ENCODE results near the gene B4GALT6. TPM values are rescaled to one million over a fixed set of nuclear protein-coding genes. Genes with fewer than 3 reads are reported as not detected.

B4GALT6 gene
- total RNA-seq, 1 experiment from 2014 or later: 16.1 TPM

GRCh38 chr18:31678425-31678824, 6.0 kb downstream of the B4GALT6 start:
- CTCF ChIA-PET: no interaction called here
- POLR2A ChIA-PET: interaction anchor here (0.7 kb wide), 1 partner anchor 10 kb away, joined by 3 read pairs; no protein-coding TSS in a partner anchor

GRCh38 chr18:31677592-31677991, 6.8 kb downstream of the B4GALT6 start:
- H3K4me1 ChIP-seq (ENCODE audit: control insufficient read depth in 1 of 2, insufficient read depth in 2 of 2, low read length in 2 of 2): peaks cover 20 to 50% of the 10 kb centered on the region in 2 experiments
- ChIA-PET CTCF (interaction anchor here (0.6 kb wide), 1 partner anchor 114 kb away, joined by 3 read pairs; no protein-coding TSS in a partner anchor), RAD21 (ENCODE audit: low non-redundant PET in 1 of 2, low total read pairs in 2 of 2, uncharacterized antibody in 2 of 2, unreplicated experiment in 2 of 2) (no interaction called here), POLR2A (interaction anchor here (0.8 kb wide), 1 partner anchor 10 kb away, joined by 3 read pairs; no protein-coding TSS in a partner anchor)
- no peaks in the 10 kb centered on the region for H3K36me3 ChIP-seq (ENCODE audit: control insufficient read depth in 1 of 2, insufficient read depth in 2 of 2, low read length in 2 of 2)
- peaks cover 15% of the 10 kb centered on the region for H3K79me2 ChIP-seq (ENCODE audit: insufficient read depth, low read length)
- H3K9ac ChIP-seq (ENCODE audit: low read length): no peak overlapping the region
- no peak overlapping the region for H3K27ac ChIP-seq (ENCODE audit: low read depth, low read length)
- H3K4me2 ChIP-seq (ENCODE audit: low read length): peak overlapping the region; percentile 71; the same call in 1 of the 2 replicates
- intact Hi-C loops (cut with micrococcal nuclease): no loop called here
- no peaks in the 10 kb centered on the region for H3K27me3 ChIP-seq (ENCODE audit: insufficient read depth, low read length)
- H2AFZ ChIP-seq (ENCODE audit: low read depth, low read length, poor library complexity, severe bottlenecking): no peak overlapping the region
- TF ChIP-seq ELF1 (IDR thresholded peaks at IDR 0.05; ENCODE audit: borderline replicate concordance, low read depth): no peak
- no peaks in the 10 kb centered on the region for H3K9me3 ChIP-seq (ENCODE audit: control insufficient read depth in 1 of 2, insufficient read depth in 1 of 2, low read depth in 1 of 2, low read length in 2 of 2)
- no peaks in the 10 kb centered on the region; the same call in 1 of the 2 replicates for H3K9me2 ChIP-seq (ENCODE audit: insufficient read depth)
- no peak for DNase-seq (ENCODE audit: low read depth, low spot score)
- no peak for ATAC-seq
- H4K20me1 ChIP-seq (ENCODE audit: insufficient read depth): no peaks in the 10 kb centered on the region
- H3K4me3 ChIP-seq (replicated peaks in 1 of 2; ENCODE audit: low read depth in 1 of 2, low read length in 2 of 2): no peak overlapping the region
- no TSS peak for BruUV-seq (replicated peaks)

More at GRCh38 chr18:31678425-31678824, 6.0 kb downstream of the B4GALT6 start:
- Histone ChIP-seq H3K27ac (ENCODE audit: low read depth, low read length) (peak overlapping the region; percentile 75), H3K9ac (ENCODE audit: low read length) (peak overlapping the region; percentile 37), H3K4me3 (replicated peaks in 1 of 2; ENCODE audit: low read depth in 1 of 2, low read length in 2 of 2) (no peak overlapping the region), H3K9me3 (ENCODE audit: control insufficient read depth in 1 of 2, insufficient read depth in 1 of 2, low read depth in 1 of 2, low read length in 2 of 2) (no peaks in the 10 kb centered on the region), H3K27me3 (ENCODE audit: insufficient read depth, low read length) (no peaks in the 10 kb centered on the region), H3K36me3 (ENCODE audit: control insufficient read depth in 1 of 2, insufficient read depth in 2 of 2, low read length in 2 of 2) (no peaks in the 10 kb centered on the region), H3K4me1 (ENCODE audit: control insufficient read depth in 1 of 2, insufficient read depth in 2 of 2, low read length in 2 of 2) (peaks cover 20 to 53% of the 10 kb centered on the region in 2 experiments), H4K20me1 (ENCODE audit: insufficient read depth) (no peaks in the 10 kb centered on the region), H3K4me2 (ENCODE audit: low read length) (peak overlapping the region; percentile 71), H3K9me2 (ENCODE audit: insufficient read depth) (no peaks in the 10 kb centered on the region; the same call in 1 of the 2 replicates), H3K79me2 (ENCODE audit: insufficient read depth, low read length) (peaks cover 23% of the 10 kb centered on the region), H2AFZ (ENCODE audit: low read depth, low read length, poor library complexity, severe bottlenecking) (no peak overlapping the region)
- no peak for TF ChIP-seq ZBTB33 (IDR thresholded peaks at IDR 0.05; ENCODE audit: extremely low read depth, insufficient replicate concordance, low read length)
- no peak for TF ChIP-seq ZFX (IDR thresholded peaks at IDR 0.05)
- no peak for TF ChIP-seq MAX (IDR thresholded peaks at IDR 0.05)
- no peak for DNase-seq (ENCODE audit: low read depth, low spot score)
- BruUV-seq (replicated peaks): no TSS peak
- intact Hi-C loops (cut with micrococcal nuclease): no loop called here
- RAD21 ChIA-PET (ENCODE audit: low non-redundant PET in 1 of 2, low total read pairs in 2 of 2, uncharacterized antibody in 2 of 2, unreplicated experiment in 2 of 2): no interaction called here
- ATAC-seq: no peak
